Embryonic facial prominence (tissue), 1 donor: ENCODE data around the gene RASSF7.

Source experiments
- DNase-seq: peaks from one replicate; pipeline ENCODE4 v3.0.0-alpha.2; 2016; ENCODE audit errors: extremely low spot score

RASSF7 gene

GRCh38 chr11:586376-587316 is 25.9 kb downstream of the RASSF7 start:
- no peak for DNase-seq

GRCh38 chr11:587546-587945 is 26.8 kb downstream of the RASSF7 start:
- DNase-seq = no peak

GRCh38 chr11:587978-588380 is 27.2 kb downstream of the RASSF7 start:
- DNase-seq = no peak

- DNase-seq = no peak
Measured at GRCh38 chr11:589798-590197, 29.0 kb downstream of the RASSF7 start.

- DNase-seq = no peak
Measured at GRCh38 chr11:590997-591396, 30.2 kb downstream of the RASSF7 start.

GRCh38 chr11:592501-592900 is 31.7 kb downstream of the RASSF7 start:
- DNase-seq = no peak

- DNase-seq = no peak
Measured at GRCh38 chr11:592918-593317, 32.1 kb downstream of the RASSF7 start.

GRCh38 chr11:593347-593746 is 32.6 kb downstream of the RASSF7 start:
- no peak for DNase-seq

- no peak for DNase-seq
Measured at GRCh38 chr11:595400-595799, 34.6 kb downstream of the RASSF7 start.

- no peak for DNase-seq
Measured at GRCh38 chr11:596374-596773, 35.6 kb downstream of the RASSF7 start.

GRCh38 chr11:597166-597725 is 36.5 kb downstream of the RASSF7 start:
- no peak for DNase-seq

- DNase-seq = no peak
Measured at GRCh38 chr11:598005-598680, 37.4 kb downstream of the RASSF7 start.

GRCh38 chr11:601573-602245 is 40.9 kb downstream of the RASSF7 start:
- no peak for DNase-seq

- no peak for DNase-seq
Measured at GRCh38 chr11:603154-603553, 42.4 kb downstream of the RASSF7 start.

GRCh38 chr11:605286-606129 is 44.7 kb downstream of the RASSF7 start:
- DNase-seq = no peak

- DNase-seq = no peak
Measured at GRCh38 chr11:606245-606644, 45.5 kb downstream of the RASSF7 start.

GRCh38 chr11:607020-607780 is 46.4 kb downstream of the RASSF7 start:
- DNase-seq = no peak

GRCh38 chr11:607971-608659 is 47.3 kb downstream of the RASSF7 start:
- DNase-seq = no peak

- no peak for DNase-seq
Measured at GRCh38 chr11:608791-609251, 48.1 kb downstream of the RASSF7 start.

GRCh38 chr11:609341-609811 is 48.6 kb downstream of the RASSF7 start:
- DNase-seq = no peak
